DMS 273 (cell line): ENCODE data around the gene GNAL.
"Not testable (repeated sequence)": the region's sequence is repeated elsewhere in the genome, so short reads cannot be mapped to it uniquely, and the experiment has no call there.

ENCODE experiments used
- DNase-seq: peaks from one replicate; lab custom pipeline; 2025; ENCODE audit not compliant: unreplicated experiment; lab: John Stamatoyannopoulos, UW

The GNAL gene

DNA sequence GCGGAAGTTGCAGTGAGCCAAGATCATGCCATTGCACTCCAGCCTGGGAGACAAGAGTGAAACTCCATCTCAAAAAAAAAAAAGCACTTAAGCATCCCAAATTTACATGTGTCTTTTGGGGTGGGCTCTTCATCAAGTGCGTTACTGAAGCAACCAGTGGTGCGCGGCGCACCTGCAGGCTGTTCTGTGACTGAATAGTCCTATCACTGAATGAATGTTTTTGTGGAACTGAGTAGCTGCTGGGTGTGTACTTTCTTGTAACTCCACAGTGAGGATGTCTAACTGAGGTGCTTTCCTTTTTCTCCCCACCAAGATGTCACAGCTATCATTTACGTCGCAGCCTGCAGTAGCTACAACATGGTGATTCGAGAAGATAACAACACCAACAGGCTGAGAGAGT, 179.2 kb downstream of the GNAL start:
- DNase-seq, result no peak

DNA sequence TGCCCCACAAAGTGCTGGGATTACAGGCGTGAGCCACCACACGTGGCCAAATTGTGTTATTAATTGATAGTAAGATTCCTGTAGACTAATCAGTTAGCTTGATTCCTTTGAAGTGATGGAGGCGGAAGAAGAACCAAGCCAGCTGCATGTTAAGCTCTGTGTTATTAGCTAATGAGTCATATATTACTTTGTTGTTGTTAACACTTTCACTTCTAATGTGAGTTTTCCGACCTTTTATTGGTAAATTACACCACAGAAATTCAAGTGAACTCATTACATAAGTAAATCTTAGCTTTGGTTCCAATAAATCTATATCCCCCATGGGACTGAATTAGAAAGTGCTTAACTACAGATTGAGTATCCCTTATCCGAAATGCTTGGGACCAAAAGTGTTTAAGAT, 182.4 kb downstream of the GNAL start:
- DNase-seq, result no peak

DNA sequence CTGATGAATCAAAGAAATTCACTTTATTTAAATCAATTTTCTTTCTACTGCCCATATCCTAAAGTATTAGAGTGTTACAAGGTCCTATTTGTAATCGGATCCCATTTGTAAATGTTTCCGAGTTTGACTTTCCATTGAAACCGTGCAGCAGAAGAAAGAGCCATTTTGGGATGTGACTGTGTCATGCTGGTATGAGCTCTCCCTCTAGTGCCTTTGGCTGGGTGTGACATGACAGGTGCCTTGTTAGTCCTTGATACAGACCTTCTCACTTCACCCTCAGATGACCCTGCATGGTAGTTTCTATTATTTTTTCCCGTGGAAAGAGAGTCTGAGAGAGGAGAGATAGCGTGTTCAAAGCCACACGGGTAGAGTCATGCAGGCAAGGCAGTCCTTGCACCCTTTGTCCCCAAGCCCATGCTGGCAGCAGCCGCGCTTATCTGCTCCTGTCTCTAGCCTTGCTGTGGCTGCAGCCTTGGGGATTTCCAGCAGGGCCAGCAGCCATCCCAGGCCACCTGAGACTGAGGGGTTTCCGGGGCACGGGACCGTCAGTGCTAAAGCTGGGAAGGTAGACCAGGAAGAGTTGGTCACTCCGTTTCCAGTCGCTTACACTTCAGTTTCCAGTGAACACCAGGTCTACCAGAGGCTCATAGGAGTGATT, 183.5 kb downstream of the GNAL start:
- DNase-seq, result peak; percentile 42

DNA sequence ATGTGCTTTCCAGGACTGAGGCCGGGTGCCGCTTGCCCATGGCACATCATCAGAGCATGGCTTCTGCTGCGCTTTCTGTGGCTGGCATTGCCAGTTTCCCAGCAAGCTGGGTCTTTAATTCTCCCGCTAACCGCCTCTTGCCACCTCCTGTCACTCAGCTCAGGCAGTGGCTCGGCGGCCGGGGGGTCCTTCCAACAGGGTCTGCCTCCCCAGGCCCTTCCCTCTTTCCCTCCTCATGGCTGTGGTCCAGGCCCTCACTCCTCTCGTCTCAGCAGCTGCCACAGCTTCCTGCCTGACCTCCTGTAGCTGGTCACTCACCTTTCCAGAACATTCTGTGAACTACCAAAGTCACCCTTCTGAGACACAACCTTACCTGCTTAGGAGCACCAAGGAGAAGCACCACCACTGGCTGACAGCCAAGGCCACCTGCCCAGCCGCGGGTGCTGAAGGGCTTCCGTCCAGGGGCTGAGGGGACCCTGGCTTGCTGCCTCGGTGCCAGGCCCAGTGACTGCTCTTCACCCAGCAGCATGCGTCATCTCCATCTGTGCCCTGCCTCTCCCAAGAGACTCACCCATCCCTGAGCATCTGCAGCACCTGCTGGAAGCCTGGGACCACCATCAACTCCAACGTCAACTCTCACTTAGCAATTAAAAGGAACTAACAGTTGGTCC, 184.7 kb downstream of the GNAL start:
- DNase-seq, result no peak

DNA sequence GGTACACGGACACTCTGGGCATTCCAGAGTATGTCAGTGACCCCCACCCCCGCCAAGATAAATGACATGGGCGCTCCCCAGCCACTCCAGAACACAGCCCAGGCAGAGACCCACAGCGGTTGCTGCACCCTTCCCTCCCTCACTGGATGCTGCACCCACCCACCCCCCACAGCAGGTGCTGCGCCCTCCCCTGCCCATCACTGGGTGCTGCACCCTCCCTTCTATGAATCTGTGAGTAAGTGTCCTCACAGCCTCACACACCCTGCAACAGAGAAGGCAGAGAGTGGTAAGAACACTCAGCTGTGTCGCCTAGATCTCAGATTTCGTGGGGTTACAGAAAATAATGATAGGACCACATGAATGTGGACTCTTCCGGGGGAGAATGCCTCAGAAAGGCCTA, 185.6 kb downstream of the GNAL start:
- DNase-seq, result no peak

DNA sequence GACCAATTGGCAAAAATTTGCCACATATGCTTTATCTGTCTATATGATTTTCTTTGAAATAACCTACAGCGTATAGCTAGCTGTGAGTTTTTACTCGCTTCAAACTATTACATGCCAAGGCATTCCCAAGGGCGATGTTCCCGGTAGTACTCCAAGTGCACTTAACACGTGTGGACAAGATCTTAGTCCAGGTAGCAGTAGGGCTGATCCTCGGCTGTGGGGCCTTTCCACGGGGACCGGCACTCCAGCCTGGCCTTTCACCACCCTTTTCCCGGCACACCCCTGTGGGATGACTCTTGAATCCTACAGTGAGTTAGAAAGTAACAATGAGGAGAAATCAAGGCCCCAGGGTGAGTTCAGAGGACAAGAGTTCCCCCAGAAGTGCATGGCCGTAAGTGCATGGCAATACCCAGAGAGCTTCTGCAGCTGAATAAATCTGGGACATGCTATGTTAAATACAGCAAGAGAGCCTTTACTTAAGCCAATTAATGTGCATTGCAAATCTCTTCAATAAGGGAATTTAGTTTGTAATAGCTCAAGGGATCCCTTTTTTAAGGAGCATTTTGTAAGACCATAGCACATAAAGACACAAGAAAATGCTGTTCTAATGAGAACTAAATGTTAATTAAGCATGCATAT, 188.6 kb downstream of the GNAL start:
- DNase-seq, result no peak

DNA sequence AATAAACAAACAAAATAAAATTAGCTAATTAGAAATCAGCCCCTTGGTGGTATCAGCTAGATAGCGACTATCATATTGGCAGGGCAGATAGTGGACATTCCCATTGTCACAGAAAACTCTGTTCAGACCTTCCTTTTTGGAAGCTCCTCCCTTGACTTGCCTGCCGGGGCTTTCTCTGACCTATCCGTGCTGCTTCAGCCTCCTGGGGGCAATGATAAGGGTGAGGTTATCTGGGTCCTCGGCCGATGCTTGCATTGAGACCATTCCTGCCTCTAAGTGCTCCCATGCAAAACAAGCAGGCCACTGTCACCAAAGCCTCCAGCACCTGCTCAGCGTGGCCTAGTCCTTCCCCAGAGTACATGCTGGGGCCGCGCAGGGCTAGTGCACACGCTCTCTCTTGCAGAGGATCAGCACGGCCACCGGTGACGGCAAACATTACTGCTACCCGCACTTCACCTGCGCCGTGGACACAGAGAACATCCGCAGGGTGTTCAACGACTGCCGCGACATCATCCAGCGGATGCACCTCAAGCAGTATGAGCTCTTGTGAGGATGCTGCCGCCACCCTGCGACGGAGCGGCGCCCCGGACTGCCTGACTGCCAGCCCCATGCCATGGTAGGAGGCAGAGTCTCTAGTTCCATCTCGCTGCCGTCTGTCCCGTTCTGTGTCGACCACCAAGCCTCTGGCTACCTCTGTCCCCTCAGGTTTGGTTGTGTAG, 191.7 kb downstream of the GNAL start:
- no peak for DNase-seq

DNA sequence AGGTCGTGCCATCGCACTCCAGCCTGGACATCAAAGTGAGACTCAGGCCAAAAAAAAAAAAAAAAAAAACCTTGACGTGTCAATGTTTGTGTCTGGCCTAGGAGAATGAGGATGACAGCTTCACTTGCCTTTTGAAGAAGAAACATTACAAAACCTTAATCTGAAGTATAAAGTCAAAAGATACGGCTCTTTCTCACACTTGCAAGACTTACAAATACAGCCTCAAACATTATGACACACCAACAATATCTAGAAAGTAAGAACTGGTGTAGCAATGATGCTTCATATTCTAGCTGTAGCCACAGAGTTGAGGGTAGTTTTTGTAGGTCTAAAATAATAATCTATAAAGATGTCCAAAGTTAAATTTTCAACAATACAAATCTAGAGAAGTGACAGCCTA, 193.6 kb downstream of the GNAL start:
- no peak for DNase-seq

DNA sequence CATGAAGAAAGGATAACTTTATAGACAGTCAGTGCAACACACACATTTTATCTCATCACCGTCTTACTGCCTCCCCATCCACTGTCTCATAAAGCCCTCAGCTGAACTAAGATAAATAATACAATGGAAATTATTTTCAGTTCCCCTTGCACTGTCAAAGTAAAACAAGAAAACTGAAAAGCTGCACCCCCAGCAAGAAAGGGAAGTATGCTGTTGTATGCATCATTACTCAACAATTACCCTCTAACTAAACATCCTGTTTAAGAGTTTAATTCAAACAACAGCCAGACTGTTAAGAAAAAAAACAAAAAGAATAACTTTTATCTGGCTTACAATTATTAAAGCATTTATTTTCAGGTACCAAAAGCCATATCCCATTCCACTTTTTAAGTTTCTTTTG, 194.1 kb downstream of the GNAL start:
- DNase-seq, result no peak

DNA sequence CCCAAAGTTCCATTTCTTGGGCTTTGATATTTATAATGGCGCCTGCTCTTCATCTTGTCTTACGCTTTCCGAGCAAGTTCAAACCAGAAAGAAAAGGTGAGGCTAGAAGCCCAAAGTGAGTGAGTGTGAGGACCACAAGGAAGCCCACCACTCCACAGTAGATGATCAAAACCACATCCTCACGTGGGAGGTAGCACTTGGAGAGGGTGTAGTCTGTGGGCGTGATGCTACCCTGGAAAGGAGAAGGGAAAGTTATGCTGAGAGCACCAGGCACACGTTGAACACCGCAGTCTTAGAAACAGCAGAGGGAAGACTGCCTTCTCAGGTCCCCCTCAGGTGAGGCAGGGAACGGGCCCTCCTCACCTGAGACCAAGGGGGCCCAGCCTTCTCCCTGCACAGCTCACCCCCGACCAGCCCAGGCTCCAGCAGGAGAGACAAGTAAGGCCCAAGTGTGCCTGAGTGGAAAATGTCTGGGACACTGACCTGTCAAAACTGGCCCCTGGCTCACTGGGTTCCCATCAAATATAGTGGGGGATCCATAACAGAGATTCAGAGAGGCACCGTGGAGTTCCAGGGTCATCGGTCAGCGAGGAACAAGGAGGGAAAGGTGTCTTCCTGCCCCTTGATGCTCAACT, 195.4 kb downstream of the GNAL start:
- DNase-seq, result no peak

DNA sequence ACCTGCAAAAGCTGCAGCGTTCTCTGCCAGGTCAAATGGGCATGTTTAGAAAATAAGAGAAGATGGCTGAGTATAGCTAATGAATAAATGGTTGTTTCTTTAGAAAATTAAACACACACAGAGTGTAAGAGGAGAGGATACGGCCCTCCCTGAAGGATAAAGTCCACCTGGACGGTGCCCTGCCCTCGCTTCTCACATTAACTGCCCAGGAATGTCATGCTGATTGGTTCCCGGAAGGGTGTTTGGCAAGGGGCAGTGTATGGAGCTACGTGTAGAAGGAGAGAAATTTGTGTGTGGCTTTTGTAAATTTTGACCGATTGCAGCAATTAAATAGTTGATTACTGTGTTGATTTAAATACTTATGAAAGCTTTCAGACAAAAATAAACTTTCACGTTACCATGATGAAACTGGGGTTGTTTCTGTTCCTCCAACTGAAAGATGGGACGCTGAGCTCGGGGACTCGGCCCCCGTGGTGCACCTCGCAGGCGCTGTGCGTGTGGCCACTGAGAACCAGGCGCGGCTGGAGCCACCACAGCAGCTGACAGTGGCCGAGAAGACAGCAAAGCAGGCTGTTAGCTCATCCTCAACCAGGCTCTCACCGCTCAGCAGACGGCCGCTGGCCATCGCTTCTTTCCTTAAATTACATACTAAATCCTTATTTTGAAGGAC, 196.3 kb downstream of the GNAL start:
- DNase-seq, result no peak

DNA sequence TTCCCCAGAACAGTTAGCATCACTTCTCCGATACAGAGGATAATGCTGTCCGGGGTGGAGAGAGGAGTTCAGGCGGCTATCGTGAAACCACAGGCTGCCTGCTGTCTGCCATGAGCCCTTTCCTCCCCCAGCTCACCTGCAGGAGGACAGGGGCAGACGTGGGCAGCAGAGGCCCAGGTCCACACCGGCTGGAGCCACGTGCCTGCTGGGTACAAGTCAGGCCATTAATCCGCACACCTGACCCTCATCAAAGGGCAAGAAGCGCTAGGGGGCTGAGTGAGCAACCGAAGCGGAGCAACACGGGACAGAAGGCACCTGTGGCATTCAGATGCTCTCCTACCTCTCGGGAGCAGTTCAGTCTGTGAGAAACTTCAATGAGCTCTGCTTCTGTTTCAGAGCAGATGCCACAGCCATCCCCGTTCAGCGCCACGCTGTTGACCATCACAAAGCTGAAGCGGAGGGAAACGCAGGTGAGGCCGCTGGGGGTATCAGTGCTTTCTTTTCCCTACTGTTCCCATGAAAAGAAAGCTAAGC, 197.6 kb downstream of the GNAL start:
- no peak for DNase-seq

DNA sequence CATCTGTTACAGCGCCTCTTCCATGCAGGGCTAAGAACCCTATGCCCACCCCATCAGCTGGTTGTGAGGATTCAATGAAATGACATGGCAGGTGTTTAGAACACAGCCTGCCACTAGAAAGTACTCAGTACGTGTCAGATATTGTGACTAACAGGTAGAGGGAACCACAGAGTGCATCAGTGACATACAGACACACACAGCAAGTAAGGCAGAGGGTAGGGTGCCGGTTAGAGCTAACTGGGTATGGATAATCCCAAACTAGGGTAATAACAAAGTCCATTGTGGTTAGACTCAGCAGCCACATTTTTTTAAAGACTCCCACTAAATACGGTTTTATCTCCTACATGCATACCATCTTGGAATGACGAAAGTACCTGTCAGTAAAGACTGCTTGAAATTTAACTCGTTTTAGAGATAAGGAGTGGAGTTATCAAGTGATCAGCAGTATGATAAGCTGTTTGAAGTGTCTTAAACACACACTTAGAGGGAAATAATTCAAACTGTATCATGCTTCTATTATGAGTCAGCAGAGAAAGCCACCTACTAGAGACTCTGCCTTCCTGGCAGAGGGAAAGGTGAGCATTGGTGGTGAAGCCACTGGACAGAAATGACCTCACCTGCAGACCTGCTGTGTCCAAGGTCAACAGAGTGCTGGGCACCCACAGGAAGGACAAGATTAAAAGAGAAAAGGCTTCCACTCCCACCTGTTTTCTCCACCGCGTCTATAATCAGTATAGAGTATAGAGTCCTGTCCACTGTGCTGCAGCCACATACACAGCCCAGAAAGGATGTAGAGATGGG, 198.5 kb downstream of the GNAL start:
- DNase-seq, result no peak

DNA sequence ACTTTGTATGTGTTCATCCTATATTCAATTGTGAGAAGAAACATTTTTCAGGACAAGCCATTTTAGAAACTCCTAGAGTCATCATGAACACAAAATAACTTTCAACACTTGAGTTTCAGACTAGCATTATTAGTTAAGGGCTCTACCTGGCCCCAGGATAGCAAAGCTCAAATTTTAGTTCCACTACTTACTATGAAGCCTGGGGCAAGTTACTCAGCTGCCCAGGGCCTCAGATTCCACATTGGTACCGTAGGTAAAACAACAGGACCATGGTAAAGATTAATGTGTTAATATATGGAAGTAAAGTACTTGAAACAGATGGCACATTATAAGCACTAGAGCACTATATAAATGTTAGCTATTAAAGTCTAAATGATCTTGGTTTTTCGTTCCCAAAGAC, 199.7 kb downstream of the GNAL start:
- DNase-seq, result no peak

DNA sequence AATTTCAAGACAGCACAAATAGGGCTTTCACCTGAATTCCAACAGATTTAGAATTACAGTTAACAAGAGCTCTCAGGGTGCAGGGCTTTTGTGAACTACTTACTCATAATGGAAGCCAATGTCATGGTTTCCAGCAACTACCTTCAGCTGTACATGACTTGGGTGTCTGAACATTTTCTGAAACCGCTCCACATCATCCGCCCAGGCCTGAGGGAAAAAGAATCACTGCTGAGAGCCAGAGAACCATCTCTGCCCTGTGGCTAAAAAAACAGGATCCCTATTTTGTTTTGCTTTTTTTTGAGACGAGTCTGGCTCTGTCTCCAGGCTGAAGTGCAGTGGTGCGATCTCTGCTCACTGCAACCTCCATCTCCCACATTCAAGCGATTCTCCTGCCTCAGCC, 200.2 kb downstream of the GNAL start:
- no peak for DNase-seq

DNA sequence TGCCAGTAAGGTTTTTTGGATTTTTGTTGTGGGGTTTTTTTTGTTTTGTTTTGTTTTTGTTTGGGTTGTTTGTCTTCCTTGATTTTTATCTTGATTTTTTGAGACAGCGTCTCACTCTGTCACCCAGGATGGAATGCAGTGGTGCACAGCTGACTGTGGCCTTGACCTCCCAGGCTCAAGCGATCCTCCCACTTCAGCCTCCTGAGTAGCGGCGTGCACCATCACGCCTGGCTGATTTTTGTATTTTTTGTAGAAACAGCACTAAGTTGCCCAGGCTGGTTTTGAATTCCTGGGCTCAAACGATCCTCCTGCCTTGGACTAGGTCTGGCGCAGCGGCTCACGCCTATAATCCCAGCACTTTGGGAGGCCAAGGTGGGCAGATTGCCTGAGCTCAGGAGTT, 202.7 kb downstream of the GNAL start:
- DNase-seq, result no peak

DNA sequence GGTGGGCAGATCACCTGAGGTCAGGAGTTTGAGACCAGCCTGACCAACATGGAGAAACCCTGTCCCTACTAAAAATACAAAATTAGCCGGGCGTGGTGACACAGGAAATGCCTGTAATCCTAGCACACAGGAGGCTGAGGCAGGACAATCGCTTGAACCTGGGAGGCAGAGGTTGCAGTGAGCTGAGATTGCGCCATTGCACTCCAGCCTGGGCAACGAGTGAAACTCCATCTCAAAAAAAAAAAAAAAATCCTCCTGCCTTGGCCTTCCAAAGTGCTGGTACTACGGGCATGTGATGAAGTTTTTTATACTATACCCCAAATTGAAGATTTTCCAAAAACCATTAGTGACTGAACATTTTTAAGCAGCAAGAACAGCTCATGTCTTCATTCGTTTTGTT, 203.4 kb downstream of the GNAL start:
- DNase-seq, result not testable (repeated sequence)

DNA sequence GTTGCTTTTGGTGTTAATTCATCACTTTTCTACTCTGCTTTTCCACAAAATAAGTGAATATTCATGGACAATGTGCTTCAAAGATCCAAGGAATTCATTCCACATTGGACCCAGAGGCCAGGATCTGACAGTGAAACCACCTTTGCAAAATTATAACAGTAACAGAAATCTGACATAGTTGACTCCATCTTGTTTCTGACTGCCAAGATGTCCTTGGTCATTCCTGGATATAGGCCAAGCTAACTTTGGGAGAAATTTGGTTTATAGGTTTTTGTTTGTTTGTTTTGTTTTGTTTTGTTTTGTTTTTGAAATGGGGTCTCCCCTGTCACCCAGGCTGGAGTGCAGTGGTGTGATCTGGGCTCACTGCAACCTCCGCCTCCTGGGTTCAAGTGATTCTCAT, 208.7 kb downstream of the GNAL start:
- no peak for DNase-seq

DNA sequence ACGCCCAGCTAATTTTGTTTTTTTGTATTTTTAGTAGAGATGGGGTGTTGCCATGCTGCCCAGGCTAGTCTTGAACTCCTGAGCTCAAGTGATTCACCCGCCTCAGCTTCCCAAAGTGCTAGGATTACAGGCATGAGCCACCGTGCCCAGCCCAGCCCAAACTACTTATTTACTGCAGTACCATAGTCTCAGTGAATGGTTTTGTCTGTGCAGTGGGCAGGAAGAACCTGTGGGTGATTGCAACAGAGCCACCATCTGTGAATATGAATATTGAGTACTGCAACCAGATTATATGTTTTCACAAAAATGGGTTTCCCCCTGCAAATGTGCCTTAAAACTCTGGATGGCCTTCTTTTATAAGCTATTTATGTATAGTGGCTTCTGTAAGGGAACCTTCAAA, 210.0 kb downstream of the GNAL start:
- DNase-seq, result no peak
